Lower leg skin (tissue), 3 donors: ENCODE measurements around the gene ATXN3L.

Source experiments
- POLR2A ChIP-seq, 2 donors: fragments of 450-650 bp; IDR thresholded peaks; one replicate each; pipeline ENCODE4 v1.6.1; 2016 to 2017; ENCODE audit warnings: antibody characterized with exemption in 2 of 2, mild to moderate bottlenecking in 1 of 2, moderate library complexity in 1 of 2
- TF ChIP-seq, protein P1 (sequence below), 3 donors: fragments of 450-650 bp; IDR thresholded peaks; one replicate each; pipeline ENCODE4 v1.5.1; 2016; ENCODE audit warnings: antibody characterized with exemption in 3 of 3, mild to moderate bottlenecking in 3 of 3, moderate library complexity in 2 of 3

DNA sequence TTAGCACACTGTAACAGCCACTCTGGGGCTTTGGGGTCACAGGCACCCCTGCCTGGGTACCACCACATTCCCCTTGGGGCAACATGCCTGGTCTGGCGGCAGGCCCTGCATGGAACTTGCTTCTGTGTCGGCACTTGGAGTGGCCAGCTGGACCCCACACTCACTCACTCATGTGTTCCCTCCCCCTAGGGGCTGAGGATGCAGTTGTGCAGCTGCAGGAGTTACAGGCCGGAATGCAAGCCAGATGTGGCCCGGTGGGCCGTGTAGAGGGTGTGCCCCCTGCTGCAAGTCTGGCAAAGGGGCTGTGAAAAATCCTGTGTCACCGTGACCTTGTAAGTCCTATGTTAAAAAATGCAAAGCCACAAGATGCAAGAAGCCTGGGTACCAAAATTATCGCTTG lies 34.2 kb downstream of the ATXN3L start:
- TF ChIP-seq, protein P1, sequence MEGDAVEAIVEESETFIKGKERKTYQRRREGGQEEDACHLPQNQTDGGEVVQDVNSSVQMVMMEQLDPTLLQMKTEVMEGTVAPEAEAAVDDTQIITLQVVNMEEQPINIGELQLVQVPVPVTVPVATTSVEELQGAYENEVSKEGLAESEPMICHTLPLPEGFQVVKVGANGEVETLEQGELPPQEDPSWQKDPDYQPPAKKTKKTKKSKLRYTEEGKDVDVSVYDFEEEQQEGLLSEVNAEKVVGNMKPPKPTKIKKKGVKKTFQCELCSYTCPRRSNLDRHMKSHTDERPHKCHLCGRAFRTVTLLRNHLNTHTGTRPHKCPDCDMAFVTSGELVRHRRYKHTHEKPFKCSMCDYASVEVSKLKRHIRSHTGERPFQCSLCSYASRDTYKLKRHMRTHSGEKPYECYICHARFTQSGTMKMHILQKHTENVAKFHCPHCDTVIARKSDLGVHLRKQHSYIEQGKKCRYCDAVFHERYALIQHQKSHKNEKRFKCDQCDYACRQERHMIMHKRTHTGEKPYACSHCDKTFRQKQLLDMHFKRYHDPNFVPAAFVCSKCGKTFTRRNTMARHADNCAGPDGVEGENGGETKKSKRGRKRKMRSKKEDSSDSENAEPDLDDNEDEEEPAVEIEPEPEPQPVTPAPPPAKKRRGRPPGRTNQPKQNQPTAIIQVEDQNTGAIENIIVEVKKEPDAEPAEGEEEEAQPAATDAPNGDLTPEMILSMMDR (IDR thresholded peaks at IDR 0.05) = no peak
- no peak for TF ChIP-seq POLR2A (IDR thresholded peaks at IDR 0.05)
